Measurements from ENCODE around the gene GOLGB1.
"Not testable (repeated sequence)": the region's sequence is repeated elsewhere in the genome, so short reads cannot be mapped to it uniquely, and the experiment has no call there.

Gene GOLGB1

GRCh38 chr3:121690777-121691405, 58.6 kb downstream of the GOLGB1 start:
- FAIRE-seq, result no peak

DNA sequence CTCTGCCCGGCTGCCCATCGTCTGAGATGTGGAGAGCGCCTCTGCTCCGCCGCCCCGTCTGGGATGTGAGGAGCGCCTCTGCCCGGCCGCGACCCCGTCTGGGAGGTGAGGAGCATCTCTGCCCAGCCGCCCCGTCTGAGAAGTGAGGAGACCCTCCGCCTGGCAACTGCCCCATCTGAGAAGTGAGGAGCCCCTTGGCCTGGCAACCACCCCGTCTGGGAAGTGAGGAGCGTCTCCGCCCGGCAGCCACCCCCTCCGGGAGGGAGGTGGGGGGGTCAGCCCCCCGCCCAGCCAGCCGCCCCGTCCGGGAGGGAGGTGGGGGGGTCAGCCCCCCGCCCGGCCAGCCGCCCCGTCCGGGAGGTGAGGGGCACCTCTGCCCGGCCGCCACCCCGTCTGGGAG, 60.8 kb downstream of the GOLGB1 start:
- not testable (repeated sequence) for FAIRE-seq

DNA sequence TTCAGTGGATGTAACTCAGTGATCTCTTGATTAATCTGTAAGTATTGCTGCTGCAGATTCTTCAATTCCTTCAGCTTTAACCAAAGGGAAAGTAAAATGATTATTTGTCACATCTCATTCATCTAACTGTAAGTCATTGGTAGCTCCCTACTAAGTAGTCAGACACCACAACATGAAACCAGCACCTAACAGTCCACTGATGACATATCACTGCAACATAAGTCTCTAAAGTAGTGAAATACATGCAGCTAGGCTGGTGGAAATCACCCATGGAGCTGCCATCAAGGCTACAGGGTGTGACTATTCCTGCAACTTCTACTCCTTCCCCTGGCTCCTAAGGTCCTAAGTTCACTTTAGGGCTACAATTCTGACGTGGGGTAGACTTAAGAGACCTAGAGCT, 67.7 kb downstream of the GOLGB1 start:
- no peak for FAIRE-seq

DNA sequence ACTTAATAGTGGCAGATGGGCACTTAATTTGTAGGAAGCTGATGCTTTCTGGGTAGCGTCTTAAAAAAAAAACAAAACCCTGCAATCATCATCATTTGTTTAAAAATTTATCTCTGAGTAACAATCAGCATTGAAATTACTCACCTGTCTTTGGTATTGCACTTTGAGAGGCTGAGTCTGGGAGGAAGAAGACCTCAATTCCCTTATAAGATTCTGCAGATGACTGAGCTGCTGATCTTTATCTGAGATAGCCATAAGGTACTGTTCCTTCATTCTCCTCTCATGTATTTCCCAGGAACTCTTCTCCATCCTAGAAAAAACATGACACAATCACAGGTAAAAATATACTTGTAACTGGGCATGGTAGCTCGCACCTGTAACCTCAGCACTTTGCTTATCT, 72.4 kb downstream of the GOLGB1 start:
- FAIRE-seq, result no peak

DNA sequence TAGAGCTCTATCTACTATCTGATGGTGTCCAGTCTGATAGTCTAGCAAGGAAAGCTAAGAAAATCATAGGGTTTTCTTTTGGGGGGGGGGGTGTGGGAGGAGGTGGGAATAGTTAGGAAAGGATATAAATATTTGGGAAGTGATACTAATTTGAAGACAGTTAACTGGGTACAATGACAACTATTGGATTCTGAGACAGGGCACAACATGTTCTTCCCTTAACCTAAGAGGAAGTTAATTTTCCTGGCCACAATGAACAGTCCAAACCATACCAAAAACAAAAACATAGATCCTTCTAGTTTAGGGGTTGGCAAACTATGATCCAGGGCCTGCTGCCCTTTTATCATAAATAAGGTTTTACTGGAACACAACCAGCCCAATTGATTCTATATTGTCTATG, 78.9 kb downstream of the GOLGB1 start:
- FAIRE-seq, result no peak

DNA sequence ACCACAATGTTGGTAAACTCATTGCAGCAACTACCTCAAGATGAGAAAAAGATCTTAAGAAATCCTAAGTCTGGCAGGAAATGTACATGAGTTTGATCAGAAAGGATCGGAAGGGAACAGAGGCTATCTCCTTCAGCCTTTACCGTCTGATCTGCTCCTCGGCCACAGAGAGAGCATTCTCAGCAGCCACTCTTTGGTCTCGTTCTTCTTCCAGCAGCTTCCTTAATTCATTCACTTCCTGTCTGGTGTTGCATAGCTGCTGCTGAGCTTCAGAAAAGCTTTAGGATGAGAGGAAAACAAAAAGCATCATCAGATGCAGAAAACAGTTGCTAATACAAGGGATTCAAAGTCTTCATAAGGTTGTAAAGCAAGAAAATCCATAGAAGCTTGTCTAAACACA, 82.2 kb downstream of the GOLGB1 start:
- no peak for FAIRE-seq

DNA sequence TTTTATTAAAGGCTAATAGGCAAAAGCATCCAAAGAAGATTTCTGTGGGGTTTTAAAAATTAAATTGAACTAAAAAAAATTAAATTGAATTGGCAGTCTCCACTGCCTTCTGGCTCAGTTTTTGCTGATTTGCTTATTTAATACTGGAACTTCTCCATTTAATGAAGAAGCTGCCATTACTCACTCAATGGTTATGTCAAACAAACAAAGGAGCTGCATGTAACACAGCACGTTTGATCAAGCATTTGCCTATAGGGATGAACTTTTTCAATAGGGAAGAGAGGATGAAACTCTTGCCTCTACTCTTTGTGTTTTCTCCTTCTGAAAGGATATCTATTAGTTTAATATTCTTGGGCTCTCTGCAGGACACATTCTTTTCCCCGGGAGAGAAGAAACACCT, 84.1 kb downstream of the GOLGB1 start:
- FAIRE-seq, result no peak

DNA sequence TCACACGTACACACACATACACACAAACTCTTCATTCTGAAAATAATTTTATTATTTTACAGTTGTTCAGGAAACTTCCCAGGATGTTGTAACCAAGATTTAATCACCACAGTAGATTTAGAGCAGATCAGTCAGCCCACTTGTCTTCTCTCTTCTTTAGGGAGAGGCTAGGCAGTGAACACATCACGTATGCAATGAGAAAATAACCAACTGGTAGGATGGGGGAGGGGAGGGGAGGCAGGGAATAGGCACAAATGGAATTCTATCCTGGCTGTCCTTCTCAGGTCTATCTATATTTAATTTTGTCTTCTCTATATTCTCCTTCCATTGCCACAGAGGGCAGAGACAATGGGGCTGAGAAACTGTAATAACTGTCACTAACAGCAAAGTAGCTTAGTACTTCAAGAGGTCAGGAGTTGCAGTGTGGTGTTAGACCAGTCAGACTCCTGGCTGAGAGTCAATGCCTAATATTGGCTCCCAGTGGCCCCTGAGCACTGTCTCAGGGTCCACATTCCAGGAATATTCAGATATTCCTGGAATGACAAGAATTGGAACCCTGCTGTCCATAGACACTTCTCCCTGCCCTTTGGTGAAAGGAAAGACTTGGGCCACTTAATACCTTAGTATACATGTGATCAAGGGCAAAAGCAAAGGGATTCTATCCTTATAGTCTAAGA, 86.2 kb downstream of the GOLGB1 start:
- FAIRE-seq, result no peak

DNA sequence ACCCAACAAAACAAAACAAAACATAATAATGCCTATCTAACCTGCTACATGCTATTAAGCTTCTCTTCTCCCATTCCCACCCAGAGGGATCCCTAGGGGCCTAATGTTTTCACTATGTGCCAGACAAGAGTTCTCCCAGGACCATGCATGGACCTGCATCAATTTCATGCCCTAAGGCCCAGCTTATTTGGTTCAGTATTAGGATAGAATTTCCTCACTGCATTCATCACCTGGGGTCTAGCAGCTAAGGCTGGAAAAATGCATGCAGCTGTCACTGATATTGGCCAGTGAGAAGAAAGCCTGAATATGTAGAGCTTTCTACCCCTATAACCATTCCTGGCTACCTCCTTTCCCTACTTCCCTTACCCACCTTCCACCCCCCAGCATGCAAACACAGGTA, 86.8 kb downstream of the GOLGB1 start:
- no peak for FAIRE-seq

DNA sequence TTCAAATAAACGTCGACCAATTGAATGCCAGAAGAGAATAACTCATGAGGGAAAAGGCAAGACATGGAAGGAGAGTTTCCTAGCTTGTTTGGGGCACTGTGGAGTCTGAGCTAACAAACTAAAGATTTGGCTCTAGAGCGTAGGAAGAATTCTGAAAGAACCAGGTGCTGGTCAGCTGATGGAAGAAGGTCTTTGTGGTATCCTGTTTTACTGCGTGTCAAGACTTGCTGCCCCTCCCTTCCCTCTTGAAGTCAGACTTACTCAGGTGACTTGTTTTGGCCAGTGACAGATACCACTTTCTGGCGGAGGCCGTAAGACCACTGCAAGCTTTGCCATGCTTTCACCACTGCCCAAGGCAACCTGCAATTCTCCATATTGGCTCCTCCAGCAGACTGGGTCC, 88.2 kb downstream of the GOLGB1 start:
- no peak for FAIRE-seq

DNA sequence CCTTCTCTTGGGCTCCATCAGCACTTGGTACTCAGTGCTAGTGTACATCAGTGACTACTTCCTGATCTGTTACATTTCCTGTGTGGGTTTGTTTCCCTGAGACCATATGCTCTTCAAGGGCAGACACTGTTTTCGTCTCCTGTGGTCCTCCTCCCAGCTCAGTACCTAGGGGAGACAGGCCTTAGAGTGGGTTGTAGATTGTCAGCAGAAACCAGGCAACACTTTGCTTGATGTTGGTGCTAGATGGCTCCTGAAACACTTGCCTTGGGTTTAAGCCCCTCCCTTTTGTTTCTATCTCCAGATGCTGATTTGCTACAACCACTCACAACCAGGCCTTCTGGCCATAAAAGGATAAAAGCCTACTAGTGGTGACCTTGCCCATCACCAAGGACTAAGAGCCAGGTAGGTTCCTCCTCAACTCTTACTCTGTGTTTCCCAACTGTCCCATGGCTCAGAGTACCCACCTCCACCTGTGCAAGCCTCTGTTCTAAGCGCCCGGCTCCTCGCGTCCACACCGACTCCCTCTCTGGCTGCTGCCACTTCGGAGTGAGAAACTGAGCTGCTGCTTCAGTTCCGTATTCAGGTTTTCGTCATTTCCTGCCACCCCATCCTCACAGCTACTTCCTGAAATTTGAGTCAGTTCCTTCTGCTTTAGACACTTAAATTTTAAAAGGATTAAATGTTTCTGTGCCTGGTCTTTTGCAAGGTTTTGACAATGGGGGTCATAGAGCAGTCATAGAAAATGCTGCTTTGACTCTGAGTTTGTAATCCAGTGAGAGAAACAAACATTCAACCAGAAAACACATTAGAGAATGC, 89.0 kb downstream of the GOLGB1 start, which contains the start of gene HCLS1:
TSS of gene HCLS1 (minus strand) at position 548 of the 816 bp plus-strand sequence. CDS start 2,556 bp downstream, outside the sequence.
- FAIRE-seq, result no peak

DNA sequence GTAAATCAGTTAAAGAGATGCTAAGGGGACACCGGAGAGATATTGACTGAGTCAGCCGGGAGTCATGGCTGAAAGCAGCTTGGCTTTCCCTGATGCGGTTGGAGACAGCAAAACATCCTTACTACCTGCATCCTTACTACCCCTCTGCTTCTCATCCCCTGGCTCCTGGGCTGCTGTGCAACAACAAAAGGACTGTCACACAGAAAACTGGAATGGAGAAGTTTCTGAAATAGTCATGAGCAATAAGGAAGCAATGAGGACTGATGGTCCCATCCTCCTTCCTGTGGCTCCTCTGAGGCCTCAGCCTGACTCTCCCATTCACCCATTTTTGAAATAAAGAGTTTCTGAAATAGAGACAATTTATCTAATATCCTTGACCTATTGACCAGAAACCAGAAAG, 90.0 kb downstream of the GOLGB1 start:
- FAIRE-seq, result no peak

GRCh38 chr3:121658716-121659435, 90.7 kb downstream of the GOLGB1 start:
- no peak for FAIRE-seq

DNA sequence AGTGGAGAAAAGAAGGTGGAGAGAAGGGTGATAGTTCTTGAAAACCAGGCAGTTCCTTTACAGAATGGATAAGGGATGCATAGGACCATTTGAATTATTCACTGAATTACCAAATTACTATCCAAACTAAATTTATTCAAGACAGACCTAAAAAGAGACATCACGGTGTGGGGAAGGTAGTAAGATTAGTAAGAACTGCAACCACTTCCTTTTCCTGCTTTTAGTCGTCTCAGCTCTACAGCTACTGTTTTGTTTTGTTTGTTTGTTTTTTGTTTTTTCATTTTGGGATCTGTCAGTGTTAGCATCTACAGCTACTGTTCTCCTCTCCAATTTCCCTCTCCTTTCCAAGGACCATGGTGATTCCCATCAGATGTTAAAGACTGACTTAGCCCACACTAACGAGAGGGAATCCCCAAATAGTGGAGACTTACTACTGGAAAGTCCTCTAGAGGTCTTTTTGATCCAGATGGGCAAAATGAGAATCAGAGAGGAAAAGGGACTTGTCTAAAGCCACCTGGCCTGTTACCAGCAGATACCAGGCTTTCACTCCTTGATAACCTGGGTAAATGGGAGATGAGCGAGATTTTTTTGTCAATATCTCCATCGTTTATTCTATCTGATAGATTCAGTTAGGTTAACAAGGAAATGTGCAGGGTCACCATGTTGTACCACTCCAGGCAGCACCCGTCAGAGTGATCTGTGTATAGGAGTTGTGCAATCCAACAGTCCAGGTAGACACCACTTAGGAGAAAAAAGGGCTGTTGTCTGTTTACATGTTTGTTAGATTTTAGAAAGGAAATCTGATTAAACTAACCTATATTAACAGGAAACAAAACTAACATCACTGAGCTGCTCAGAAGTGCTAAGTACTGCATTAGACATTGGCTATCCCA, 94.8 kb downstream of the GOLGB1 start:
- no peak for FAIRE-seq

GRCh38 chr3:121651684-121652083, 97.9 kb downstream of the GOLGB1 start:
- FAIRE-seq, result no peak

DNA sequence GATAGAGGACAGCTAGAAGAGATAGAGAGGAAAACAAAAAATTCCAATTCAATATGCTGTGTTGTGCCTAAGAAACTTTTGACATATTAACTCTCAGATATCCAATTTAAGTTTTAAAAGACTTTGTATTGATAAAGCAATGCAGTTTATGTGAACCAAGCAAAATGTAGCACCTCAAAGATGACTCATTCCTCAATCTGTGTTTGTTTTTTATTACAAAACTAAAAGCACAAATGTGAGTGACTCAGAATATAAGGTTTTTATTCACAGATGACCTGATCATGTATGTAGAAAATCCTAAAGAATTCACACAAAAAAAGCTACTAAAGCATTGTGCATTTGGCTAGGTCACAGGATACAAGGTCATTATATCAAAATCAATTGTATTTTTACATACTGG, 99.9 kb downstream of the GOLGB1 start:
- peak; percentile 5 for FAIRE-seq

- no peak for FAIRE-seq
Measured at GRCh38 chr3:121648219-121648958, 101.2 kb downstream of the GOLGB1 start.

- no peak for FAIRE-seq
Measured at GRCh38 chr3:121645054-121645453, 104.5 kb downstream of the GOLGB1 start.

GRCh38 chr3:121642601-121643314, 106.8 kb downstream of the GOLGB1 start:
- no peak for FAIRE-seq

GRCh38 chr3:121641127-121641526, 108.4 kb downstream of the GOLGB1 start:
- FAIRE-seq, result no peak

GRCh38 chr3:121637922-121638321, 111.6 kb downstream of the GOLGB1 start:
- no peak for FAIRE-seq

All from colon (tissue), 2 donors.